Peyer's patch (tissue), 4 donors: ENCODE data around the gene AGTR1. TPM values are rescaled to one million over a fixed set of nuclear protein-coding genes. Genes with fewer than 3 reads are reported as not detected.

ENCODE experiments used
- DNase-seq, 3 donors: peaks; one replicate each; pipeline ENCODE4 v3.0.0-alpha.2; 2017 to 2019
- H3K27ac ChIP-seq, 4 donors: fragments of 200-600 bp; sonication (generic); one replicate each; pipeline ENCODE4 v1.5.1; 2016 to 2019
- H3K27me3 ChIP-seq, 2 donors: fragments of 200-600 bp; sonication (generic); one replicate each; pipeline ENCODE4 v1.5.1; 2019
- H3K36me3 ChIP-seq, 3 donors: fragments of 200-600 bp; sonication (generic); one replicate each; pipeline ENCODE4 v1.5.1; 2016 to 2019
- H3K4me1 ChIP-seq, 4 donors: fragments of 200-600 bp; sonication (generic); one replicate each; pipeline ENCODE4 v1.5.1; 2016 to 2019
- H3K4me3 ChIP-seq, 4 donors: fragments of 200-600 bp; sonication (generic); 1 replicate in 3 of 4; 2 replicates in 1 of 4; pipeline ENCODE4 v1.5.1; 2016 to 2019; ENCODE audit warnings: mild to moderate bottlenecking in 1 of 4
- H3K9me3 ChIP-seq, 4 donors: fragments of 200-600 bp; sonication (generic); one replicate each; pipeline ENCODE4 v1.5.1; 2016 to 2019; ENCODE audit warnings: mild to moderate bottlenecking in 1 of 4
- CTCF ChIP-seq, 6 experiments: fragments of 450-650 bp in 4 of 6; fragments of 200-600 bp in 2 of 6; sonication (generic) in 1 of 6; IDR thresholded peaks; one replicate each; pipeline ENCODE4 v1.5.1; 2017 to 2019; ENCODE audit warnings: antibody characterized with exemption in 6 of 6, mild to moderate bottlenecking in 3 of 6, moderate library complexity in 1 of 6
- POLR2A ChIP-seq, 2 donors: fragments of 450-650 bp; IDR thresholded peaks; one replicate each; pipeline ENCODE4 v1.5.1; 2017; ENCODE audit warnings: antibody characterized with exemption in 2 of 2, mild to moderate bottlenecking in 2 of 2, moderate library complexity in 2 of 2
- total RNA-seq, 4 donors: library from RNA; depleted of rRNA; stranded (reverse); fragments of >200 nt; gene quantifications; one replicate each; pipeline ENCODE4 v1.1.0, GENCODE V29; 2016

AGTR1 gene
- total RNA-seq, 4 donors from 2014 or later, result 0.70 to 3.8 (median 1.2) TPM; not detected in 1

GRCh38 chr3:148711981-148712666, 14.4 kb downstream of the AGTR1 start:
- H3K9me3 ChIP-seq, result no peaks in the 10 kb centered on the region
- H3K36me3 ChIP-seq, result no peaks in the 10 kb centered on the region
- no peaks in the 10 kb centered on the region for H3K4me1 ChIP-seq
- no peak for DNase-seq
- no peaks in the 10 kb centered on the region for H3K27me3 ChIP-seq
- TF ChIP-seq CTCF (IDR thresholded peaks at IDR 0.05) (no peak), POLR2A (IDR thresholded peaks at IDR 0.05) (no peak)
- H3K27ac ChIP-seq, result no peak overlapping the region
- H3K4me3 ChIP-seq, result no peak overlapping the region

- Histone ChIP-seq H3K27me3 (no peaks in the 10 kb centered on the region), H3K27ac (no peak overlapping the region), H3K4me1 (no peaks in the 10 kb centered on the region), H3K9me3 (no peaks in the 10 kb centered on the region), H3K4me3 (no peak overlapping the region), H3K36me3 (no peaks in the 10 kb centered on the region)
- TF ChIP-seq POLR2A (IDR thresholded peaks at IDR 0.05) (no peak), CTCF (IDR thresholded peaks at IDR 0.05) (no peak)
- DNase-seq, result no peak
Observed at GRCh38 chr3:148714521-148714920, 16.8 kb downstream of the AGTR1 start.

- no peak overlapping the region for H3K27ac ChIP-seq
- DNase-seq, result no peak
- TF ChIP-seq CTCF (IDR thresholded peaks at IDR 0.05), result no peak
- TF ChIP-seq POLR2A (IDR thresholded peaks at IDR 0.05), result no peak
- no peaks in the 10 kb centered on the region for H3K9me3 ChIP-seq
- no peaks in the 10 kb centered on the region for H3K27me3 ChIP-seq
- no peaks in the 10 kb centered on the region for H3K36me3 ChIP-seq
- no peaks in the 10 kb centered on the region for H3K4me1 ChIP-seq
- no peak overlapping the region for H3K4me3 ChIP-seq
Observed at GRCh38 chr3:148716657-148717056, 19.0 kb downstream of the AGTR1 start.

GRCh38 chr3:148717885-148718561, 20.3 kb downstream of the AGTR1 start:
- Histone ChIP-seq H3K9me3 (no peaks in the 10 kb centered on the region), H3K4me1 (no peaks in the 10 kb centered on the region), H3K27ac (no peak overlapping the region), H3K27me3 (no peaks in the 10 kb centered on the region), H3K36me3 (no peaks in the 10 kb centered on the region), H3K4me3 (no peak overlapping the region)
- no peak for DNase-seq
- TF ChIP-seq POLR2A (IDR thresholded peaks at IDR 0.05) (no peak), CTCF (IDR thresholded peaks at IDR 0.05) (no peak)

- no peak overlapping the region for H3K4me3 ChIP-seq
- H3K27me3 ChIP-seq, result no peaks in the 10 kb centered on the region
- H3K9me3 ChIP-seq, result no peaks in the 10 kb centered on the region
- no peak overlapping the region for H3K27ac ChIP-seq
- H3K4me1 ChIP-seq, result no peaks in the 10 kb centered on the region
- H3K36me3 ChIP-seq, result no peaks in the 10 kb centered on the region
- TF ChIP-seq POLR2A (IDR thresholded peaks at IDR 0.05) (no peak), CTCF (IDR thresholded peaks at IDR 0.05) (peak in 4 of 6 experiments; percentile 13 to 44 (median 41))
- DNase-seq, result no peak
Observed at GRCh38 chr3:148718982-148719862, 21.5 kb downstream of the AGTR1 start.
